Trophoblast cell (in vitro differentiated cells and primary cell): Measurements from ENCODE around the gene NCAM2.

Experiments
- DNase-seq, 2 donors: peaks; one replicate each; pipeline ENCODE4 v3.0.0-alpha.2; 2016
- H2AFZ ChIP-seq: 2 replicates; pipeline ENCODE4 v1.6.1; 2013; ENCODE audit warnings: low read length, moderate library complexity, mild to moderate bottlenecking; ENCODE audit not compliant: insufficient read depth, poor library complexity
- H2AK5ac ChIP-seq: 2 replicates; pipeline ENCODE4 v1.6.1; 2013; ENCODE audit warnings: mild to moderate bottlenecking, low read length
- H2BK120ac ChIP-seq: 2 replicates; pipeline ENCODE4 v1.6.1; 2013; ENCODE audit warnings: low read length, mild to moderate bottlenecking, moderate library complexity; ENCODE audit not compliant: insufficient read depth, poor library complexity
- H2BK12ac ChIP-seq: 2 replicates; pipeline ENCODE4 v1.6.1; 2013; ENCODE audit warnings: mild to moderate bottlenecking, low read length, moderate library complexity
- H2BK5ac ChIP-seq: 2 replicates; pipeline ENCODE4 v1.6.1; 2013; ENCODE audit warnings: low read length, low read depth, moderate library complexity, mild to moderate bottlenecking; ENCODE audit not compliant: poor library complexity
- H3K14ac ChIP-seq: 2 replicates; pipeline ENCODE4 v1.6.1; 2013; ENCODE audit warnings: mild to moderate bottlenecking, low read length
- H3K18ac ChIP-seq: 2 replicates; pipeline ENCODE4 v1.6.1; 2013; ENCODE audit warnings: mild to moderate bottlenecking, low read length
- H3K23ac ChIP-seq: 2 replicates; pipeline ENCODE4 v1.6.1; 2013; ENCODE audit warnings: low read length
- H3K27ac ChIP-seq: 2 replicates; pipeline ENCODE4 v1.5.1; 2013; ENCODE audit warnings: low read depth, mild to moderate bottlenecking, inconsistent platforms, low read length, moderate library complexity
- H3K27me3 ChIP-seq: 2 replicates; pipeline ENCODE4 v1.6.1; 2013; ENCODE audit warnings: inconsistent platforms, mild to moderate bottlenecking, low read length, moderate library complexity; ENCODE audit not compliant: insufficient read depth
- H3K36me3 ChIP-seq, 2 experiments: 1 replicate in 1 of 2; 2 replicates in 1 of 2; pipeline ENCODE4 v1.6.1; 2013; ENCODE audit warnings: low read length in 2 of 2, mild to moderate bottlenecking in 2 of 2, moderate library complexity in 1 of 2; ENCODE audit not compliant: insufficient read depth in 2 of 2, control insufficient read depth in 1 of 2
- H3K4ac ChIP-seq: 2 replicates; pipeline ENCODE4 v1.6.1; 2013; ENCODE audit warnings: low read depth, mild to moderate bottlenecking, low read length, moderate library complexity
- H3K4me1 ChIP-seq, 2 experiments: 1 replicate in 1 of 2; 2 replicates in 1 of 2; pipeline ENCODE4 v1.6.1; 2013; ENCODE audit warnings: low read length in 2 of 2, mild to moderate bottlenecking in 2 of 2, moderate library complexity in 1 of 2; ENCODE audit not compliant: insufficient read depth in 2 of 2, control insufficient read depth in 1 of 2
- H3K4me2 ChIP-seq: 2 replicates; pipeline ENCODE4 v1.6.1; 2013; ENCODE audit warnings: inconsistent platforms, mild to moderate bottlenecking, low read length, moderate library complexity
- H3K4me3 ChIP-seq: 2 replicates; pipeline ENCODE4 v1.5.1; 2013; ENCODE audit warnings: mild to moderate bottlenecking, low read depth, low read length, inconsistent platforms
- H3K79me1 ChIP-seq: one replicate; pipeline ENCODE4 v1.6.1; 2013; ENCODE audit warnings: low read length
- H3K79me2 ChIP-seq: 2 replicates; pipeline ENCODE4 v1.6.1; 2013; ENCODE audit warnings: low read length, mild to moderate bottlenecking; ENCODE audit not compliant: control insufficient read depth, insufficient read depth, poor library complexity
- H3K9ac ChIP-seq: 2 replicates; pipeline ENCODE4 v1.6.1; 2013; ENCODE audit warnings: mild to moderate bottlenecking, low read length
- H3K9me3 ChIP-seq: 2 replicates; pipeline ENCODE4 v1.6.1; 2013; ENCODE audit warnings: low read depth, mild to moderate bottlenecking, control low read depth, inconsistent platforms, low read length; ENCODE audit not compliant: insufficient read depth
- H4K12ac ChIP-seq: 2 replicates; pipeline ENCODE4 v1.6.1; 2013; ENCODE audit warnings: low read depth, mild to moderate bottlenecking, low read length, moderate library complexity
- H4K8ac ChIP-seq: 2 replicates; pipeline ENCODE4 v1.6.1; 2013; ENCODE audit warnings: low read depth, mild to moderate bottlenecking, low read length, moderate library complexity
- H4K91ac ChIP-seq: one replicate; pipeline ENCODE4 v1.6.1; 2013; ENCODE audit warnings: low read depth, mild to moderate bottlenecking, low read length, moderate library complexity
- WGBS: extraction: QIAGEN DNeasy Blood & Tissue Kit; methylation state at CpG from one replicate; pipeline ENCODE4 v1.1.7; 2013; ENCODE audit warnings: missing lambda C conversion rate; ENCODE audit not compliant: insufficient read length, insufficient coverage; ENCODE audit errors: extremely low coverage; 5-methylcytosine and 5-hydroxymethylcytosine counted together

NCAM2 gene

GRCh38 chr21:21324297-21324696 is 326.1 kb downstream of the NCAM2 start:
- no CpG with 5 or more reads among the region's 5 CpGs for WGBS
- H3K9me3 ChIP-seq, result no peaks in the 10 kb centered on the region
- no peak overlapping the region for H3K4me2 ChIP-seq

GRCh38 chr21:21332492-21332891 is 334.3 kb downstream of the NCAM2 start:
- Histone ChIP-seq H3K27ac (no peak overlapping the region), H3K4ac (no peak overlapping the region), H3K79me2 (no peaks in the 10 kb centered on the region), H2BK12ac (no peak overlapping the region), H3K18ac (no peak overlapping the region), H3K4me1 (no peaks in the 10 kb centered on the region), H3K14ac (no peak overlapping the region), H4K8ac (no peak overlapping the region), H3K27me3 (no peaks in the 10 kb centered on the region), H3K36me3 (no peaks in the 10 kb centered on the region), H3K79me1 (no peaks in the 10 kb centered on the region), H3K9me3 (no peaks in the 10 kb centered on the region), H3K23ac (no peak overlapping the region), H4K12ac (no peak overlapping the region), H4K91ac (no peak overlapping the region), H3K4me3 (no peak overlapping the region), H3K4me2 (no peak overlapping the region), H2AFZ (no peak overlapping the region), H2AK5ac (no peak overlapping the region), H2BK5ac (no peak overlapping the region), H3K9ac (no peak overlapping the region), H2BK120ac (no peak overlapping the region)
- WGBS, result no CpG with 5 or more reads among the region's 3 CpGs
- DNase-seq, result no peak

More at GRCh38 chr21:21324297-21324696, 326.1 kb downstream of the NCAM2 start:
- Histone ChIP-seq H3K18ac (no peak overlapping the region), H3K14ac (no peak overlapping the region), H2AFZ (no peak overlapping the region), H3K27ac (no peak overlapping the region), H2BK5ac (no peak overlapping the region), H2AK5ac (no peak overlapping the region), H3K9ac (no peak overlapping the region), H3K23ac (no peak overlapping the region), H3K4me3 (no peak overlapping the region), H2BK120ac (no peak overlapping the region), H3K4me1 (no peaks in the 10 kb centered on the region), H4K12ac (no peak overlapping the region), H4K91ac (no peak overlapping the region), H2BK12ac (no peak overlapping the region), H3K79me2 (no peaks in the 10 kb centered on the region), H4K8ac (no peak overlapping the region), H3K27me3 (no peaks in the 10 kb centered on the region), H3K4ac (no peak overlapping the region), H3K79me1 (no peaks in the 10 kb centered on the region), H3K36me3 (no peaks in the 10 kb centered on the region)
- no peak for DNase-seq

GRCh38 chr21:21341041-21341440 is 342.8 kb downstream of the NCAM2 start:
- Histone ChIP-seq H3K4me2 (no peak overlapping the region), H3K36me3 (no peaks in the 10 kb centered on the region), H3K4me1 (no peaks in the 10 kb centered on the region), H3K27ac (no peak overlapping the region), H3K79me1 (no peaks in the 10 kb centered on the region), H3K4me3 (no peak overlapping the region), H2BK120ac (no peak overlapping the region), H3K14ac (no peak overlapping the region), H3K9ac (no peak overlapping the region), H4K8ac (no peak overlapping the region), H2AFZ (no peak overlapping the region), H2BK12ac (no peak overlapping the region), H4K91ac (no peak overlapping the region), H2AK5ac (no peak overlapping the region), H3K23ac (no peak overlapping the region), H3K79me2 (no peaks in the 10 kb centered on the region), H3K18ac (no peak overlapping the region), H3K4ac (no peak overlapping the region), H3K27me3 (no peaks in the 10 kb centered on the region), H3K9me3 (peaks cover 2% of the 10 kb centered on the region), H4K12ac (no peak overlapping the region), H2BK5ac (no peak overlapping the region)
- no peak for DNase-seq
- WGBS, result no CpG with 5 or more reads among the region's 2 CpGs

- no peaks in the 10 kb centered on the region for H3K79me1 ChIP-seq
- no peak overlapping the region for H3K27ac ChIP-seq
- H3K36me3 ChIP-seq, result no peaks in the 10 kb centered on the region
- H4K91ac ChIP-seq, result no peak overlapping the region
- H4K8ac ChIP-seq, result no peak overlapping the region
- H2BK120ac ChIP-seq, result no peak overlapping the region
- H3K79me2 ChIP-seq, result no peaks in the 10 kb centered on the region
- H3K27me3 ChIP-seq, result no peaks in the 10 kb centered on the region
- no peak overlapping the region for H3K18ac ChIP-seq
- no peak overlapping the region for H3K4me3 ChIP-seq
- H4K12ac ChIP-seq, result no peak overlapping the region
- H2BK12ac ChIP-seq, result no peak overlapping the region
- no peak overlapping the region for H3K23ac ChIP-seq
- WGBS, result no CpG with 5 or more reads among the region's 1 CpG
- H3K4me1 ChIP-seq, result no peaks in the 10 kb centered on the region
- H2AFZ ChIP-seq, result no peak overlapping the region
- no peak for DNase-seq
- H3K14ac ChIP-seq, result no peak overlapping the region
- no peak overlapping the region for H2BK5ac ChIP-seq
- peaks cover 2% of the 10 kb centered on the region for H3K9me3 ChIP-seq
- no peak overlapping the region for H2AK5ac ChIP-seq
- no peak overlapping the region for H3K4ac ChIP-seq
- no peak overlapping the region for H3K4me2 ChIP-seq
- no peak overlapping the region for H3K9ac ChIP-seq
Observed at GRCh38 chr21:21345296-21345695, 347.1 kb downstream of the NCAM2 start.
